Measurements from ENCODE around the gene SIRT1.

DNA sequence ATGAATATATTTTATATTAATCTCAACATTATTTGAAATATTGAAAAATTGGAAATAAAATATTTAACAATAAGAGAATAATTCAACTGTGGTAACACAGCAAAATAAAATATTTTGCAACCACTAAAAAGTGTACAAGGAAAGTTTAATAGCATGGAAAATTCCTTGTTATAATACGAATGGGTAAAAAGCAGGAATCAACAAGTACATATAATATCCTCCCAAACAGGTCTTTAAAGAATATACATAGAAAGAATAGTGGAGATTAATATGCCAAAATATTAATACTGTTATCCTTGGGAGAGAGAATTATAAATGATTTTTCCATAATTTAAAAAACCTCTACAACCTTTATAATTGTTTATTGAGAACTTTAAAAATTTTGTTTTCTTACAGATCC is 47.5 kb upstream of the SIRT1 start:
- TF ChIP-seq, protein P1, sequence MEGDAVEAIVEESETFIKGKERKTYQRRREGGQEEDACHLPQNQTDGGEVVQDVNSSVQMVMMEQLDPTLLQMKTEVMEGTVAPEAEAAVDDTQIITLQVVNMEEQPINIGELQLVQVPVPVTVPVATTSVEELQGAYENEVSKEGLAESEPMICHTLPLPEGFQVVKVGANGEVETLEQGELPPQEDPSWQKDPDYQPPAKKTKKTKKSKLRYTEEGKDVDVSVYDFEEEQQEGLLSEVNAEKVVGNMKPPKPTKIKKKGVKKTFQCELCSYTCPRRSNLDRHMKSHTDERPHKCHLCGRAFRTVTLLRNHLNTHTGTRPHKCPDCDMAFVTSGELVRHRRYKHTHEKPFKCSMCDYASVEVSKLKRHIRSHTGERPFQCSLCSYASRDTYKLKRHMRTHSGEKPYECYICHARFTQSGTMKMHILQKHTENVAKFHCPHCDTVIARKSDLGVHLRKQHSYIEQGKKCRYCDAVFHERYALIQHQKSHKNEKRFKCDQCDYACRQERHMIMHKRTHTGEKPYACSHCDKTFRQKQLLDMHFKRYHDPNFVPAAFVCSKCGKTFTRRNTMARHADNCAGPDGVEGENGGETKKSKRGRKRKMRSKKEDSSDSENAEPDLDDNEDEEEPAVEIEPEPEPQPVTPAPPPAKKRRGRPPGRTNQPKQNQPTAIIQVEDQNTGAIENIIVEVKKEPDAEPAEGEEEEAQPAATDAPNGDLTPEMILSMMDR (IDR thresholded peaks at IDR 0.05), result no peak
- no peak for TF ChIP-seq POLR2A (IDR thresholded peaks at IDR 0.05)
